SK-N-SH (cell line): Measurements from ENCODE around the gene TBX20.

Experiments used
- POLR2AphosphoS5 ChIP-seq: IDR thresholded peaks from 2 replicates; pipeline ENCODE4 v1.6.1; 2012; ENCODE audit warnings: low read depth, low read length
- YY1 ChIP-seq: IDR thresholded peaks from 2 replicates; pipeline ENCODE4 v1.4.0; 2012; ENCODE audit warnings: low read depth, mild to moderate bottlenecking
- TF ChIP-seq, protein P1 (sequence below): fragments of 200-600 bp; sonication (generic); IDR thresholded peaks from 2 replicates; pipeline ENCODE4 v1.6.1; 2017; ENCODE audit warnings: antibody characterized with exemption, mild to moderate bottlenecking, moderate library complexity

- TF ChIP-seq POLR2AphosphoS5: no peak
- TF ChIP-seq, protein P1, sequence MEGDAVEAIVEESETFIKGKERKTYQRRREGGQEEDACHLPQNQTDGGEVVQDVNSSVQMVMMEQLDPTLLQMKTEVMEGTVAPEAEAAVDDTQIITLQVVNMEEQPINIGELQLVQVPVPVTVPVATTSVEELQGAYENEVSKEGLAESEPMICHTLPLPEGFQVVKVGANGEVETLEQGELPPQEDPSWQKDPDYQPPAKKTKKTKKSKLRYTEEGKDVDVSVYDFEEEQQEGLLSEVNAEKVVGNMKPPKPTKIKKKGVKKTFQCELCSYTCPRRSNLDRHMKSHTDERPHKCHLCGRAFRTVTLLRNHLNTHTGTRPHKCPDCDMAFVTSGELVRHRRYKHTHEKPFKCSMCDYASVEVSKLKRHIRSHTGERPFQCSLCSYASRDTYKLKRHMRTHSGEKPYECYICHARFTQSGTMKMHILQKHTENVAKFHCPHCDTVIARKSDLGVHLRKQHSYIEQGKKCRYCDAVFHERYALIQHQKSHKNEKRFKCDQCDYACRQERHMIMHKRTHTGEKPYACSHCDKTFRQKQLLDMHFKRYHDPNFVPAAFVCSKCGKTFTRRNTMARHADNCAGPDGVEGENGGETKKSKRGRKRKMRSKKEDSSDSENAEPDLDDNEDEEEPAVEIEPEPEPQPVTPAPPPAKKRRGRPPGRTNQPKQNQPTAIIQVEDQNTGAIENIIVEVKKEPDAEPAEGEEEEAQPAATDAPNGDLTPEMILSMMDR: no peak
- TF ChIP-seq YY1: no peak
Measured at GRCh38 chr7:35250941-35251340, 3.0 kb downstream of the TBX20 start.
